HFFc6 (cell line): Measurements from ENCODE around the gene LEMD1. TPM values are rescaled to one million over a fixed set of nuclear protein-coding genes. Genes with fewer than 3 reads are reported as not detected.

Experiments
- DNase-seq: peaks from one replicate; pipeline ENCODE4 v3.0.0-alpha.2; 2018
- H3K27ac Mint-ChIP-seq: 2 replicates; pipeline ENCODE4 v1.8.0; 2020; ENCODE audit warnings: mild to moderate bottlenecking, mixed read lengths
- H3K27me3 Mint-ChIP-seq: 2 replicates; pipeline ENCODE4 v1.8.0; 2021; ENCODE audit warnings: mild to moderate bottlenecking, moderate library complexity, mixed read lengths; ENCODE audit not compliant: insufficient read depth
- H3K36me3 Mint-ChIP-seq: 2 replicates; pipeline ENCODE4 v1.8.0; 2021; ENCODE audit warnings: low read depth, mixed read lengths
- H3K4me1 Mint-ChIP-seq: 2 replicates; pipeline ENCODE4 v1.8.0; 2020; ENCODE audit warnings: low read depth, mixed read lengths
- H3K4me3 Mint-ChIP-seq: 2 replicates; pipeline ENCODE4 v1.8.0; 2020; ENCODE audit warnings: mild to moderate bottlenecking, moderate library complexity, mixed read lengths
- H3K9me3 Mint-ChIP-seq: 2 replicates; pipeline ENCODE4 v1.8.0; 2020; ENCODE audit warnings: mild to moderate bottlenecking, mixed read lengths
- microRNA-seq: library from miRNA; unstranded; fragments of <30 nt; microRNA quantifications from one replicate; pipeline ENCODE4, GENCODE V29; 2019
- total RNA-seq, 6 experiments: library from RNA; stranded (reverse); fragmentation: NEBNext Ultra II Directional; extraction: Animal tissue kit (Norgen Biotek cat#: 25700); gene quantifications; 2 replicates in 1 of 6; 3 replicates in 5 of 6; pipeline ENCODE4 v1.2.3, GENCODE V29; 2021
- TF ChIP-seq, protein P1 (sequence below): fragments of 200-600 bp; sonication (generic); IDR thresholded peaks from 2 replicates; pipeline ENCODE4 v1.5.0; 2021; ENCODE audit warnings: antibody characterized with exemption, mild to moderate bottlenecking

The LEMD1 gene
- total RNA-seq, 6 experiments from 2014 or later: not detected

DNA sequence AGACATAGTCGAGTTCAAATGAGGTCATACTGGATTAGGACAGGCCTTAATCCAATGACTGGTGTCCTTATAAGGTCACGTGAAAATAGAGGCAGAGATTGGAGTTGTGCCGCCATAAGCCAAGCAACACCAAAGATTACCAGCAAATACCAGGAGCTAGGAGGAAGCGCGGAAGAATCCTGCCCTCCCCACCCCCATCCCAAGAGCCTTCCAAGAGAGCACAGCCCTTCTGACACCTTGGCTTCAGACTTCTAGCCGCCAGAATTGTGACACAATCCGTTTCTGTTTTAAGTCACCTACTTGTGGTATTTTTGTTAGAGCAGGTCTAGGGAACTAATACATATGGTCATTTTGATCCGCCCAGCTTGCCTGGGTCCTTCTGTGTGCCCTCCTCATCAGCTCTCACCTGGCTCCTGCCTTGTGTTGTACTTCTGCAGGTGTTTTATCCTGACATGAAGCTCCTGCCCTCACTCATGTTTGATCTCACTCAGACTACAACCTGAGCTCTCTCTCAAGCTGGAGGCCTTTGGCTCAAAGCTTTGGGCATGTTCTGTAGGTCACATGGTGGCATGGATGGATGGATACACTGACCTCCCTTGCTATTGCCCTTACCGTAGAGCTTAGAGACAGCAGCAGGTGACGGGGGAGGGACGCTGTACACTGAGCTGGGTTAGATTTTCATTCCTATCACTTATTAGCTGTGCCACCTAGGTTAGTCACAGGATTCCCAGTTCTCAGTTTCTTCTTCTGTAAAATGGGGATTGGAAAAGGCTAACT, 89.7 kb downstream of the LEMD1 start:
- Mint-ChIP-seq H3K27ac (no peak overlapping the region), H3K4me3 (no peak overlapping the region), H3K9me3 (no peaks in the 10 kb centered on the region), H3K27me3 (peaks cover 33% of the 10 kb centered on the region), H3K36me3 (no peaks in the 10 kb centered on the region), H3K4me1 (peaks cover under 1% of the 10 kb centered on the region)
- DNase-seq: no peak
- TF ChIP-seq, protein P1, sequence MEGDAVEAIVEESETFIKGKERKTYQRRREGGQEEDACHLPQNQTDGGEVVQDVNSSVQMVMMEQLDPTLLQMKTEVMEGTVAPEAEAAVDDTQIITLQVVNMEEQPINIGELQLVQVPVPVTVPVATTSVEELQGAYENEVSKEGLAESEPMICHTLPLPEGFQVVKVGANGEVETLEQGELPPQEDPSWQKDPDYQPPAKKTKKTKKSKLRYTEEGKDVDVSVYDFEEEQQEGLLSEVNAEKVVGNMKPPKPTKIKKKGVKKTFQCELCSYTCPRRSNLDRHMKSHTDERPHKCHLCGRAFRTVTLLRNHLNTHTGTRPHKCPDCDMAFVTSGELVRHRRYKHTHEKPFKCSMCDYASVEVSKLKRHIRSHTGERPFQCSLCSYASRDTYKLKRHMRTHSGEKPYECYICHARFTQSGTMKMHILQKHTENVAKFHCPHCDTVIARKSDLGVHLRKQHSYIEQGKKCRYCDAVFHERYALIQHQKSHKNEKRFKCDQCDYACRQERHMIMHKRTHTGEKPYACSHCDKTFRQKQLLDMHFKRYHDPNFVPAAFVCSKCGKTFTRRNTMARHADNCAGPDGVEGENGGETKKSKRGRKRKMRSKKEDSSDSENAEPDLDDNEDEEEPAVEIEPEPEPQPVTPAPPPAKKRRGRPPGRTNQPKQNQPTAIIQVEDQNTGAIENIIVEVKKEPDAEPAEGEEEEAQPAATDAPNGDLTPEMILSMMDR: no peak

Small RNA genes lying within 50 kb of the gene (microRNA-seq; reads per million reads assigned to microRNA genes)
- 6.2 reads per million for gene MIR135B

Other genes with a start within 250 kb of the LEMD1 start
- 10 to 100 TPM; 13.1 to 17.5 (median 13.9) TPM for gene DSTYK, start 210.4 kb downstream of the LEMD1 start, total RNA-seq
- gene TMCC2, start 194.1 kb downstream of the LEMD1 start, total RNA-seq: 1 to 10 TPM; 3.4 to 4.2 (median 3.9) TPM
- 1 to 10 TPM; 6.3 to 8.2 (median 7.3) TPM for gene NUAK2, start 100.3 kb downstream of the LEMD1 start, total RNA-seq
- not detected for gene KLHDC8A, start 65.1 kb downstream of the LEMD1 start, total RNA-seq
- gene BLACAT1, start 34.0 kb upstream of the LEMD1 start, total RNA-seq: not detected
- 1 to 10 TPM in 4 of 6 experiments, under 1 TPM in 2; 0.33 to 2.9 (median 1.7) TPM for gene CDK18, start 82.6 kb upstream of the LEMD1 start, total RNA-seq
- gene ELK4, start 210.0 kb upstream of the LEMD1 start, total RNA-seq: 10 to 100 TPM; 32.9 to 37.6 (median 35.6) TPM